Hepatic stellate cell (primary cell): ENCODE results near the gene ACOT12.
A peak's percentile ranks its signal among the peaks of the same experiment; 100 is the strongest.
"Not testable (repeated sequence)": the region's sequence is repeated elsewhere in the genome, so short reads cannot be mapped to it uniquely, and the experiment has no call there.

ENCODE experiments used
- DNase-seq: peaks from one replicate; pipeline ENCODE4 v3.0.0; 2011; ENCODE audit warnings: low spot score

ACOT12 gene

DNA sequence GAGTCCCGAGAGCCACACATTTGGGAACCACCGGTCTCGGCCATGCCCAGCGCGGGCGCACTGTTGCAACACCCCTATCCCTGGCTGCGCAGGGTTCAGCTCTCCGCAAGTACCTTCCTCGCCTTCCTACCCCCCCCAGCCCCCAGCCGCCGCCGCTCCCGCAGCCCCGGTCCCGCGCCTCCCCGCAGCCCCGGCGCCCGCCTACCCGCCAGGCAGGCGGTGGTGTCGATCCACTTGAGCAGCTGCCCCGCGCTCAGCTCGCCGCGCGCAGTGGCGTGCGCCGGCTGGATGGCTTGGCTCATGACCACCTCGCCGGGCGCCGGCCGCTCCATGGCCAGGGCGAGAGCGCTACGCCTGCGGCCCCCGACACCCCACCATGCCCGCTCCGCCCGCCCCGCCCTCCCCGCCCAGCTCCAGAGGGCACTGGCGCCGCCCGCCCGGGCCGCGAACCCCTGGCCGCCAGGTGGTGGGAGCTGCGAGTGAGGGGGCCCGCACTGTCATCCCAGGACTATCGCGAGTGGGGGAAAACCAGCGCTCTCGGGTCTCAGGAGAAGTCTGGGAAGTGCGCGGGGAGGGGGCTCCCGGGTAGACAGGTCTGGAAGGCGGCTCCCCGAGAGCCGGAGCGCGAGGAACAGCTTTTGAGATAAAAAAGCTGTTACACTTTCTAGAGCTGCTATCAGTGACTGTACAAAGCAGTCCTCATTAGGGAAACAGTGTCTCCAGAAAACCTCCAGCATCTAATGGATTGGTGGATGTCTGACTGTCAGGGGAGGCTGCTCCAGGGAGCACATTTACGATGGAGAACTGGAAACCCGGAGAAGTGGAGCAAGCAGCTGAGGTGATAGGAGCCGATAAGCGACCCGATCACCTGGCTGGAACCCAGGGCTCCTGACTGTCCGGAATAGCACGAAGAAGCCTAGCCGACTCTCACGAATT is at the start of gene ACOT12:
ACOT12 (minus strand) TSS at position 352 of the 936 bp plus-strand sequence; CDS start at position 332, 20 bp downstream.
- DNase-seq = peak; percentile 26

DNA sequence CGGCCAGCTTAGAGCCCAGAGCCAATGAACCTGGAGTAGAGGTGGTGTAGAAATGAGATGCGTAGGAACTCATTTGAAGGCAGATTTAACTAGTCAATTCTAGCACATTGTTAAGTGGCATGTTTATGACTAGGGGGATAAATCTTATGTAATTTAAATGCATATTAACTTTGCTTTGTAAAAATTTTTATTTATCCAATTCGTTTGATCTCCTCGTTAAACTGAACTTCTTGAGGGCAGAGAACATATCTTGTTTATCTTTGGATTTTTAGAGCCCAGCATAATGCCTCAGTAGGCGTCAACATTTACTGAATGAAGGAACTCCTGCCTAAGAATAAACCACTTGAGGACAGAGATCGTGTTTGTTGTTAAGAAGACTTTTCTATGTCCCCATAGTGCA is 41.1 kb upstream of the ACOT12 start:
- no peak for DNase-seq

DNA sequence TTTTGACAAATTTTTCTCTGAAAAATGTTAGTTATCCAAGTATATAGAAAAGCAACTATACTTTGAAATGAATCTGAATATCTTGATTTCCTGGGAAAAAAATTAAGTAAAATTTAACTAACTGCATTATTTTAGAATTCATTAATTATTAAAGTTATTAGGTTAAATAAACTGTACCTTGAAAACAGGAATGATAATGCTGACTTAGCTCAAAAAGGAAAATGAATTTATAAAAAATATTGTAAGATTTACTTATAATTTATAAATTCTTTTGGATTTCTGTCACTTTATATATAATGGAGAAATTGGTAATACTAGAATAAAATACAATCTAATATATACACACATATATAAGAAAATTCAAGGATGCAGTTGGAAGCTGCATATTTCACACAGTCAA is 36.1 kb upstream of the ACOT12 start:
- DNase-seq = no peak

DNA sequence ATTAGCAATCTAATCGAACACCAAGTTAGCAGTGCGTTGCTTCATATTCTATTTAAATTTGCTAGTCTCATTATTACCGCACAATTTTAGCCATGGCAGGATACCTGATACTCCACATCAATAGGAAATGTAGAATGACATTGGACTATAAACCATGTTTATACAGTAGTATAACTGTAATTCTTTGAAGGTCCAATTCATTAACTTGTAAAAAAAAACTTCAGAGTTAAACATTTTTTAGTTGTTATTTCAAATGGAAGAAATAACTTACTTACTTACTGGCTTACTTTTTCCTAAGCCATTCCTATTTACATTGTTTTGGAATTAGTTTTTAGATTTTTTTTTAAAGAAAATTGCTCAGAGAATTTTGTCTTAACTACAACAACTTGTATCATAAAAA is 35.4 kb upstream of the ACOT12 start:
- no peak for DNase-seq

DNA sequence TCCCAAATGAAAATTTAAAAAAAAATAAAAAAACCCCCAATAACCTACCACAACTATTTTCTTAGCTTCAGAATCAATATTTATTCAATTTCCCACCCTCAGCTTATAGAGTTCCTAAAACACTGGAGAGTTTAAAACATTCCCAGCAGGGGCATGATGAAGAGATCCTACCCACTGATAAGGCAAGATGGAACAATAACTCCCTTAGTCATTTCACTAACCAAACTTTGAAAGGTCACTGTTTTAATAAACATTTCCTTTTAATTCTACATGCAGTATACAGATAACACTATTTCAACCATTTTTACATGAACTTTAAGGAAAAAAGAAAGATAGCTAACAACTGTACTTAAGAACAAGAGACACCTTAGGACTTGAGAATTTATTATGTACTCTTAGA is 34.9 kb upstream of the ACOT12 start:
- peak; percentile 7 for DNase-seq

DNA sequence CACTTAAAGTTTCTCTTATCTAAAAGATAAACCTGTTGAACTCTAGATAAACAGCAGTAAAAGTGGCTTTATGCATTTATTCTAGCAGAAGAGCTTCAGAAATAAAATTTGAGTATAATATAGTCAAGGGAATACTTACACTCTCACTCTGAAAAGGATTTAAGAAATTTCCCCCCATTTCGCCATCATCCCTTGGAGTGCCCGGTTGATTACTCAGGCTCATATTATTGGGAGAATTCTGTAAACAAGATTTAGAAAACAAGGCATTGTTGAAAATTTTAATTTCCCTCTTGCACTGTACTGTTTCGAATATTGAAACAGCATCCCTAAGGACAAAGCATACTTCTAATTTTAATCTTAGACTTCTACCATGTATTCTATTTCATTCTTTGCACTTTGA is 34.5 kb upstream of the ACOT12 start:
- DNase-seq = no peak

DNA sequence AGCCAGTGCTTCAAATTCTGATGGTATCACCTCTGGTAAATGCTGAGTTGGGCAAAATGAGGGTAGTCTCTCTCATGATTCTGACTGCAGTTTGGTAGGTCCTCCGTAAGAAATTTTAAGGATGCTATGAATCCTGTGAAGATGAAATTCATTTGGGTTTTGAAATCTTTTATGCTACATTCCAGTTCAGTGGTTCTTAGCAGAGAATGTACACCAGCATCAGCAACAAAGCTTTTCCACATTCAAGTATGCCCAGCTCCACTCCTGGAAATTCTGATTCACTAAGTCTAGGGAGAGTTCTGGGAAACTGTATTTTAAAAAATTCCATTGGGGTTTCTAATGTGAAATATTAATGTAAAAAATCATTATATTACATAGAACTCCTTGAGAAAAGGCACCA is 33.6 kb upstream of the ACOT12 start:
- no peak for DNase-seq

DNA sequence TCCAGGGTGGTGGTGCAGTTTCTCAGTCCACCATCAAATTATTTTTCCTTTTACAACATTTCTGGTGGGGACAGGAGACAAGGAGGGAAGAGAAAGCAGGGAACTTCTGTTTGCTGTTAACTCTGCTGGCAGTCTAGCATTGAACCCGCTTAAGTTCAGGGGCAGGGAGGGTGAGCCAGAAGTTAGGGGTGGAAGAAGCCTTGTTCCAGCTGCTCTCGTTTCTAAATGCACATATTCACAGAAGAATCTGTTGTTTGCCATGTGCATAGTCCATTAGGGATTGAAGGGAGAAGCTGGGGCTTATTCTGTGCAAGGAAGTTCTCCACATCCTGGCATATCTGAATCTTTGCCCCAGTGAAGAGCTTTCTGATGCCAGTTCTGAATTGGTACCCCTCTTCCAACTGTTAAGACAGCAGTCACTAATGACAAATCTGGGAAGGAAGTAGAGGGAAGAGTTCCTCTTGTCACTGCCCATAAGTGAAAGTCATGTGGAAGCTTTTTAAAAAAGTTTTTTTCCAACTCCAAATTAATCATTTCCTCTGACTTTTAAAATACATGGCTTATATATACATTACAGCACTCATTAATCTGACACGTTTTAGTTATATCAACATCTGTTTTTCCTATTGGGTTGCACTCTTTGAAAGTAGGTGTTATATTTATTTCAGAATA is 32.6 kb upstream of the ACOT12 start:
- no peak for DNase-seq

DNA sequence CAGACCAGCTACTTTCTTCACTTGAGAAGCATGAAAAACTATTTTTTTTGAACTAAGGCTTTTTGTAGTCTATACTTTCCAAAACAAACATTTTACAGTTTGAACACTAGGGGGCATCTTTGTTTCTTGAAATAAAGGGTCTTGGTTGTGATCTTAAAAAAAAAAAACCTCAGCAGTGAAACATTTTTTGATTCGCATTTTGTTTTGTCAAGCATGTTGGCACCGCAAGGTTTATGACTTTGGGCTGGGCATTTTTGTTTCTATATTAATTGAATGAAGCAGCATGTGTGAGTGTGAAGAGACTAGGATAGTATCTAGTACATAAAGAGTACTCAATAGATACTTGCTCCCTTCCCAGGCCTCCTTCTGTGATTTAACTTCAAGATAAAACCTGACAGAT is 31.6 kb upstream of the ACOT12 start:
- DNase-seq = peak; percentile 17

DNA sequence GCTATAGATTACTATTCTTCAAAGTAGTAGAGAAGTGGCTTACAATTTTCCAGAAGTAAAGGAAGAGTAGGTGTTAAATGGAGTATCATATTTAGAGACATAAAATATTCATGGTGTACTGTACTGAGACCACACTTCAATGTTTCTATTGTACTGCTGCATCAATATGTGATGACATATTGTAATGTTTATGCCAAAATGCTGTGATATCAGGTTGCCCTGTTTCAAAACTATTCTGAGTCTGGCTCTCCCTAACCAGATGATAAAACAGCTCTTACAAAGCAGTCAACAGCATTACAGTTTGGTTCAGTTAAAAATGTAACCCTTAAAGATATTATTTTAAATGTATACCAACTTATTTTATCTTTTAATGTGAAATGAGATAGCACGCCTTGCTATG is 30.8 kb upstream of the ACOT12 start:
- no peak for DNase-seq

DNA sequence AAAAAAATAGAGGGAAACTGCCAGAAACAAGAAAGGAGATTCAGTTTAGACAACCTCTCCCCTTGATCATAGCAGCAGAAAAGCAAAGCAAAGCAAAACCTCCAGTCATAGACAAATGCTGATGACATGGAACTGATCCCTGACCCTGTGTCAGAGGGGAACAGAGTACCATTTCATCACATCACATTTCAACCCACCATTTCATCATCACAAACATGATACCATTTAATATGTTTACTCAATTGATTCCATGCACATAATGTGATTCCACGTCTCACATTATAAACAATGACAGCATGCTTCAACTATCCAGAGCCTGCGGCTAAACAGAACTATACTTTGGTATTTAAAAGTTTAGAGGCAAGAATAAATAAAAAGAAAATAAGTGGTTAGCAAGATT is 28.7 kb upstream of the ACOT12 start:
- peak; percentile 36 for DNase-seq

DNA sequence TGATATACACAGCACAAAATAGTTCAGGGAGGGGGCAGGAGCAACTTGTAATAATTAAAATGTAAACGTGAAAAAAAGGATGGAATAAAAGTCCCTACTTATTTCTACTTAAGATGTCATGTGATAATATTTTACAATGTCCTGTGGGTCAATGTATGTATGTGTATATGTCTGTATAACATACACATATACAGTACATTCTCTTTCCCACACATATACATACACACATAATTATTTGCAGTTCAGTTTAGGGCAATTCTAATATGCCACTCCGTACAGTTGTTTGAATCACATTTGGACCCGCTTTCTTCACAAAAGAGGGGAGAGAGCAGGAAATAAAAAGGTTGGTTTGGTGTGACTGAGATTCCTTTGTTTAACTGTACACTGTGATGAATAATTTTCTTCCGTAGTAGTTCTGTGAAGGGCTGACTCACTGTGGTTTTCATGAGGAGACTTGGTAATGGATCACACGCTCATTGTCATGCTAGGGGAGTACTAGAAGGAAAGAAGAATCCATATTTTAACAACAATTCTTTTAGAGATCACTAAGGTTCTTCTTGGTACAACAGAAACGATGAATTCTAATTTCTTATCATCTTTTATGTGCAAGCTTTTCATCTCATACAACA is 26.2 kb upstream of the ACOT12 start:
- DNase-seq = peak; percentile 54

DNA sequence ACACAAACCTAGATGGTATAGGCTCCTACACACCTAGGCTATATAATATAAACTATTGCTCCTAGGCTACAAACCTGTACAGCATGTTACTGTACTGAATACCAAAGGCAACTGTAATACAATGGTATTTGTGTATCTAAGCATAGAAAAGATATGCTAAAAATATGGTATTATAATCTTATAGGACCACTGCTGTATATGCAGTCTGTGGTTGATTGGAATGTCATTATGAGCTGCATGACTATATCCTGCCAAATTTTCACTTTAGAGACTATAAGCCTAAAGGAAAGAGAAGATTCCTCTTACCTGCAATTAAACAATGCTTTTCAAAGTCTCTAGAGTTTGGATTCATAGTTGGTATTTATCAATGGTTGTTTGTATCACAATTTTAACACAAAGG is 24.7 kb upstream of the ACOT12 start:
- DNase-seq = no peak

DNA sequence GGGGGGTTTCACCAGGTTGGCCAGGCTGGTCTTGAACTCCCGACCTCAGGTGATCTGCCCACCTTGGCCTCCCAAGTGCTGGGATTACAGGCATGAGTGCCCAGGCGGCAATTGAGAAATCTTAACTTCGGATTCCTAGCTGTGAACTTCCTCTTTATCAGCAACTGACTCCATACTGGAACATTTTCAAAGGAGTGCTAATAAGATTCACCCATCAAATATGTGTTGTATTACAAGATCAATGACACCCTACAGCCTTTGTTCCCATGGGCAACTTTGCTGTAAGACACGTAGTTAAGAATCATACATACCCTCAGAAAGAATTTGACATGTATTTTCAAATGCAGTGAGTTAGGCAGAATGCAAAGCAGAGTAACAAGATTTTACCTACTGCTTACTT is 23.1 kb upstream of the ACOT12 start:
- DNase-seq = no peak

DNA sequence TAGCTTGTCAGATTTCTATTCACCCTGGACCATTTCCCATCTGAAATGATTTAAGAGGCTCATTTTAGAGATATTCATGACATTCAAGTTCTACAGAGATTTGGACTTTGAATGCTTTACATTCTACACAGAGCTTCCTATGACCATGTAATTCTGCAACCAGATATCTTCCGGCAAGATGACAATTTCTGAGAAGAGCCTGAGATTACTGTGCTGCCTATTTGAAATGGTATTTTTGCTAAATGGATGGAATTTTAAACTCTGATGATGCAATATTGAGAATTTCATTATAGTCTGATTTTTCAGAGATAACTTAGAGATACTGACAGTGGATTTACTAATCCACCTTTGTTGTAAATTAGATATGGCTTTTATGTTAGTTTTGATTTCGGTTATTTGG is 16.0 kb upstream of the ACOT12 start:
- no peak for DNase-seq

DNA sequence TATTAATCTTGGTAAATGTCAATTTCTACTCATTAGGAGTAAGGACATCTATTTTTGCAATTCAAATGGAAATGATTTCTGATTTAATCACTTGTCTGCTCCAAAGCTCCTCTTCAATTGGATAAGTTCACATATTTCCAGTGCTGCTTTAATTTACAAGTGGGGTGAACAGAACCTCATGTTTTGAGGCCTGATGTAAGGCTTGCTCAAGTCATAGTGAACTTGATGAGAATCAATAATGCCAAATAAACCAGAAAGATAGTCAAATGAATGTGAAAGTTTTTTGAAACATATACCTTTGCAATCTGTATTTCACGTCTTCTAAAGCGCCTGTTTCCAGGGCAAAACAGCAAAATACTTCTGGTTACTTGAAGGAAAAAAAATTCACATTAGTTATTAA is 15.4 kb upstream of the ACOT12 start:
- no peak for DNase-seq

DNA sequence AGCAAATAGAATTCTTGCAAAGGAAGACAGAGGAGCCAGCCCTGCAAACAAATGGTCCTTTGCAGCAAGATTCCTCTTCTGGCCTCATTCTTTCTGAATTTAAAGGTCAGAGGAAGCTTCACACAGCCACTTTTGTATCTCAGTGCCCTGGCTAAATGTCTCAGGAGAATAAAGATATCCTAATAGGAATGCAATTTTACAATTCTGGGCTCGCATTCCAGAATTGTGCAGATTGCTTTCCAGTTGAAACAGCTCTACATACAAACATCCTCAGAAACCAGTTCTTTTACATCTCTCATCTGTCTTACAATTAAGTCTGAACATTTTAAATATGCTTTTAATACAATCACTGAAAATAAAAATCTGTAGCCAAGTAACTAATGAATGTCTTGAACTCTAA is 14.6 kb upstream of the ACOT12 start:
- no peak for DNase-seq

DNA sequence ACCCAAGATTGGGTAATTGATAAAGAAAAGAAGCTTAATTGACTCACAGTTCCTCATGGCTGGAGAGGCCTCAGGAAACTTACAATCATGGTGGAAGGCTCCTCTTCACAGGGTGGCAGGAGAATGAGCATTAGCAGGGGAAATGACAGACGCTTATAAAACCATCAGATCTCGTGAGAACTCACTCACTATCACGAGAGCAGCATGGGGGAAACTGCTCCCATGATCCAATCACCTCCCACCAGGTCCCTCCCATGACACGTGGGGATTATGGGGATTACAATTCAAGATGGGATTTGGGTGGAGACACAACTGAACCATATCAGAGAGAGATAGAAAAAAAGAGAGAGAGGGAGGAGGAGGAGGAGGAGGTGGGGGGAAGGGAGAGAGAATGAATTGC is 13.9 kb upstream of the ACOT12 start:
- DNase-seq = not testable (repeated sequence)

DNA sequence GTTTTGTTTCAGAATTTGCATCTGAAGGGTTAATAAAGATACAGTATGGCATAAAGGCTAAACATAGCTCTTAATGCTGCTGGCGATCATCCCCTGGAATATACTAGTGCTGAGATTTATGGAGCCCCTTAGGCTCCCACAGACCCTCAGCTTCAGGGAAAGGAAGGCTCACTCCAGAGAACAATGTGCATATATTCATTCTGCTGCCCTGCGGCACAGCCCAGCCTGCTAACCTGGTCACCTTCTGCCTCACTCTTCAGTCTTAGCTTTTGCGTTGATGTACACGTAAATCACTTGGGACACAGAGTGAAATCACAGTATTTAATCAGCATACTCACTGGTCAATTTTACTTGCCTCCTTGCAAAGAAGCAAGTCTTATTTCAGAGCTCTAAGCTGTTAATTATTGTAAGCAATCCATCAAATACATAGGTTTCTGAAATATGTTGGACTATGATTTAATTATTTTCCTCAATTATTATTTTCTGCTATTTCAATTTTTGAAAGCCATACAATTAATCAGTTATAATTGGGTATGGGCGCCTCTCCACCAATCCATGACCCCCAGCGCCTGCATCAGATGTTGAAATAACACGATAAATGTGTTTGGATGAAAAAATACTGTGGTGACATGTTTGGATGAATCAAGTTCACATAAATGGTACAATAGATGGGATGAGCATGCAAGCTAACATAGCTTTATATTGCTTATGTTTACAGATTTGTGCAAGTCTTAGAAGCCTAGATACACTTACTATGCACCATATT is 11.4 kb upstream of the ACOT12 start:
- DNase-seq = no peak

DNA sequence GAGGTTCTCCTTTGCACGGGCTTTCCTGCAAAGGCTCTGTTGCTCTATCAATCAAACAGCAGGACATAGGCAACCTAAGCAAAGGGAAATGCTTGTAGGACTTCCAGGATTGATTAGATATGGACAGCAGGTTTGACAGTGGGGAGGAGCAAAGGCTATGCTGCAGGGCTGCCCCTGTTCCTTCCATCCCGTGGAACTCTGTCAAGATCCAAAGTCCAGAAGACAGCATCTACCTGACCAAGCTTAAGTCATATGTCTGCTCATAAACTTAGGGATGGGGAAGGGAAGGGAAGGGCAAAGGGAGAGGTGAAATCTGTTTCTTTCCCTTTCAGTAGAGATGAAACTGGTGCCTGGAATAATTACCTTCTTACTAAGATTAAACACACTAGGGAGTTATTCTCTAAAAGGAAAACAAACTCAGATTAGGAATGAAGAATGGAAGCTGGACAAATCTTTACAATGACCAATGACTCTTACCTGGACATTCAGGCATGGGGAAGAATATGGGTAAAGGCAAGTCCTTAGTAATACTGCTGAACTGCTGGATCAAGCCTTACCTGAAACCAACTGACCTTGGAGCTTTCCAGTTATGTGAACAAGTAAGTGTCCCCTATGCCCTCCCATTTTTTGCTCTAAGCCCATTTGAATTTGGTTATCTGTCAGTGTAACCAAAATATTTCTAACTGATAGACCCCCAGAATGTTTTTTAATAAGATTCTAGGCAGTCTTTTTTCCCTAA is 8.4 kb upstream of the ACOT12 start:
- no peak for DNase-seq

DNA sequence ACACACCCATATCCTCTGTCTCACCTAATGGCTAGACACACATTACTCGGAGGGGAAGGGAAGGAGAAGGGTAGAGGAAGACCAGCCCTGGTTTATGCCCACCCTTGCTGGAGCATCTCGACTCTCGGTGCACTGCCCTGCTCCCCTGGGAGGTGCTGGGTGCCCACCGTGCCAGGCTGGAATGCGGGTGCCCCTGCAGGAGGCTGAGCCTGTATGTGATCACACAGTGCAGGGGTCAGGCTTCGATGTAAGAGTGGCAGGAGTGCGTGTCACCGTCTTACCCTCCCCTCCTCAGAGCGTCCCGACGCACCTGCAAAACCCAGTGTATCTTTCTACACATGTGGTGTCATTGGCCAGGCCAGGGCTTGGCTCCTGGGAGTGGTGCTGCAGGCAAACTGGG is 7.3 kb upstream of the ACOT12 start:
- DNase-seq = no peak

DNA sequence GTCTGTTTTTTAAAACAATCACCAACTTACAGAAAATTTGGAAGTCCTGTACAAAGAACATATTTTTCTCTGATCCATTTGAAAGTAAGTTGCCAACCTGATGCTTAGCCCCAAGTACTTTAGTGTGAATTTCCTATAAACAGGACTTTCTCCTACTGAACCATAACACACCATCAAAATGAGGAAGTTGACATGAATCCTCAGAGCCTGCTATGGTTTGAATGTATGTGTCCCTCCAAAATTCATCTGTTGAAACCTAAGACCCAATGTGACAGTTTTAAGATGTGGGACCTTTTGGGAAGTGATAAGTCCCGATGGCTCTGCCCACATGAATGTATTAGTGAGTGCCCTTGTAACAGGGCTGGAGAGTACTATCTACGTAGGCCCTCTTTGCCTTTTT is 6.4 kb upstream of the ACOT12 start:
- DNase-seq = no peak
